ENCODE results near the gene CXCL5. TPM values are rescaled to one million over a fixed set of nuclear protein-coding genes. Genes with fewer than 3 reads are reported as not detected.

CXCL5 gene
- total RNA-seq, 4 donors from 2014 or later: 0.64 TPM; not detected in 3

DNA sequence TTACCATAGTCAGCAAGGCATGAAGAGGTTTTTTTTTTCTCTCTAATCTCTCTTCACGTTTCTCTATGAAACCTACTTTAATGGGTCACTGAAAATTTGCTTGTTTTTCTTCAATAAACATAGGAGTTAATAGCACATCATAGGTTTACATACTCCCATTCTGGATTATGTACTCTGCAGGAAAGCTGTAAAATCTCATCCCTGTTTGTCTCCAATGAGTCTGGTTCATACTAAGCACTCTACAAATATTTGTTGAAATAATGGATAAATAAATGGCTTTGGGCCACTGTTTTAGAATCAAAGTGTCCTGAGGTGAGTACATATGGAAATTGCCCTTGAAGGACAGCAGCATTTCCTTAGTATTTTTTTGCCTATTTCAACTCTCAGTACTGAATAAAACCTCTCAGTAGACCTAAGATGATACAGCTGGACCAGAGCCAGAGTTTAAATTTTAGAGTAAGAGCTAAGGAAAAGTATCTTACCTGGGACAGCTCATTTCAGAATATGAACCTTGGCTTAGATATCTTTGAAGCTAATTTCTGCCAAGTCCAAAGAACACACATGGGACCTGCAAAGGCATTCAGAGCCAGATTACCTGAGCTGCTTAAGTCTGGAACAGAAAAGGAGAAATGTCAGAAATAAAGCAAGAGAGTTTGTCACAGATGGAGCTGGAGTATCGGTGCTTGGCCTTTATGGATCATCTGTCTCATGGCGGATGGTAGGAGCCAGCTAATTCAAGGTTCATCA, 51.1 kb downstream of the CXCL5 start:
- in situ Hi-C loops (cut with MboI; ENCODE audit: low pct_ligation_motif_present in 1 of 4, low pct_unique_long_range_greater_than_20kb in 1 of 4, low sequenced_read_pairs in 3 of 4): no loop called here
- 65 to 71% methylated on average over 3 of the region's 3 CpGs for WGBS, 2 donors (ENCODE audit: low coverage in 1 of 2)
- Histone ChIP-seq H3K27me3 (peaks cover 28% of the 10 kb centered on the region), H3K27ac (no peak overlapping the region), H3K36me3 (no peaks in the 10 kb centered on the region), H3K4me1 (peaks cover 0 to 9% (median 4%) of the 10 kb centered on the region in 4 donors), H3K9me3 (no peaks in the 10 kb centered on the region), H3K4me3 (no peak overlapping the region)
- DNase-seq: no peak
- intact Hi-C loops (cut with DNase I; ENCODE audit: low total_unique reads): no loop called here
- TF ChIP-seq EP300 (IDR thresholded peaks at IDR 0.05; ENCODE audit: low read depth): no peak
- TF ChIP-seq POLR2AphosphoS5 (IDR thresholded peaks at IDR 0.05): no peak
- TF ChIP-seq, protein P1, sequence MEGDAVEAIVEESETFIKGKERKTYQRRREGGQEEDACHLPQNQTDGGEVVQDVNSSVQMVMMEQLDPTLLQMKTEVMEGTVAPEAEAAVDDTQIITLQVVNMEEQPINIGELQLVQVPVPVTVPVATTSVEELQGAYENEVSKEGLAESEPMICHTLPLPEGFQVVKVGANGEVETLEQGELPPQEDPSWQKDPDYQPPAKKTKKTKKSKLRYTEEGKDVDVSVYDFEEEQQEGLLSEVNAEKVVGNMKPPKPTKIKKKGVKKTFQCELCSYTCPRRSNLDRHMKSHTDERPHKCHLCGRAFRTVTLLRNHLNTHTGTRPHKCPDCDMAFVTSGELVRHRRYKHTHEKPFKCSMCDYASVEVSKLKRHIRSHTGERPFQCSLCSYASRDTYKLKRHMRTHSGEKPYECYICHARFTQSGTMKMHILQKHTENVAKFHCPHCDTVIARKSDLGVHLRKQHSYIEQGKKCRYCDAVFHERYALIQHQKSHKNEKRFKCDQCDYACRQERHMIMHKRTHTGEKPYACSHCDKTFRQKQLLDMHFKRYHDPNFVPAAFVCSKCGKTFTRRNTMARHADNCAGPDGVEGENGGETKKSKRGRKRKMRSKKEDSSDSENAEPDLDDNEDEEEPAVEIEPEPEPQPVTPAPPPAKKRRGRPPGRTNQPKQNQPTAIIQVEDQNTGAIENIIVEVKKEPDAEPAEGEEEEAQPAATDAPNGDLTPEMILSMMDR (IDR thresholded peaks at IDR 0.05): no peak
- TF ChIP-seq POLR2A (IDR thresholded peaks at IDR 0.05): no peak

DNA sequence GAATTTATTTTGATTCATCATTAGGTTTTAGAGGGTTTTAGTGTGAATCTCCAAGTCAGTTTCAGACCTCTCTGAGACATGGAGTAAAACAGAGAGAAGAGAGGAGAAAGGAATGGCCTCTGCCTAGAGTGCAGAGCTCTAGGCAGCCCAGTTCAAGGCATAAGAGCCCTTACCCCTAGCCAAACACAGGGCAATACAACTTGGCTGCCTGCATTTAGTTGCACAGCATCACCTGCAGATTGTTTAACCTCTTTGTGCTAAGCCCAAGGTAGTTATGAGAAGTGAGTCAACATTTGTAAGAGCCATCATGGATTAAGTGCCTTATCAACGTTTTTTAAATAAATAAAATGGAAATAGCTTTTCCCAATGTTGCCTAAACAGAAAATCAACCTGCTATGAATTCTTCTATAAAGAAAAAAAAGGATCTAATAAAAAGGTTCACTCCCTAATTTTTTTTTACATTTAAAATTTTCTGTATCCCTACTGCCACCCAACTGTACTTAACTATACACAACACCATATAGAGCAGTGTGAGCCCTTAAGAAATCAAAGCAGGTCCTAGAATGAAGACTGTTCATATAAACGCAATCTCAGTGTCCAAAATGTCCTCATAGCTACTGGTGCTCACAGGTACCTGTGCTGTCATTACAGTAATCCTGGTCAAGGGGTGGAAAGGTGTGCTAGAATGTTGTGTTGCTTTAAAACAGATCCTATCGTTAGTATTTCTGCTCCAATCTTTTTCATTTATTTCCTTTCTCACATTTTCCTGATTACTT, 52.6 kb downstream of the CXCL5 start:
- 56 to 70% methylated on average over 3 of the region's 3 CpGs for WGBS, 2 donors (ENCODE audit: low coverage in 1 of 2)
- no peak for DNase-seq
- Histone ChIP-seq H3K4me3 (no peak overlapping the region), H3K27ac (no peak overlapping the region), H3K9me3 (no peaks in the 10 kb centered on the region), H3K36me3 (no peaks in the 10 kb centered on the region), H3K4me1 (peaks cover 0 to 9% (median 4%) of the 10 kb centered on the region in 4 donors), H3K27me3 (peaks cover 32% of the 10 kb centered on the region)
- in situ Hi-C loops (cut with MboI; ENCODE audit: low pct_ligation_motif_present in 1 of 4, low pct_unique_long_range_greater_than_20kb in 1 of 4, low sequenced_read_pairs in 3 of 4) (no loop called here), intact Hi-C loops (cut with DNase I; ENCODE audit: low total_unique reads) (no loop called here)
- TF ChIP-seq POLR2A (IDR thresholded peaks at IDR 0.05) (no peak), POLR2AphosphoS5 (IDR thresholded peaks at IDR 0.05) (no peak)

Small RNA genes lying within 50 kb of the gene (small RNA-seq; reads per million reads assigned to genes)
- gene RN7SL218P: 0 reads per million in 4 donors

Other genes with a start within 250 kb of the CXCL5 start
- gene CXCL6, start 162.0 kb downstream of the CXCL5 start, total RNA-seq: not detected
- not detected for gene PF4V1, start 145.4 kb downstream of the CXCL5 start, total RNA-seq
- gene CXCL1, start 129.3 kb downstream of the CXCL5 start, total RNA-seq: 10 to 100 TPM in 3 of 4 donors, under 1 TPM in 1; 1.00 to 36.3 (median 15.4) TPM
- not detected for gene PF4, start 16.6 kb downstream of the CXCL5 start, total RNA-seq
- gene PPBP, start 10.5 kb downstream of the CXCL5 start, total RNA-seq: not detected
- 1 to 10 TPM; 1.8 to 5.2 (median 5.1) TPM for gene CXCL3, start 40.0 kb upstream of the CXCL5 start, total RNA-seq
- 10 to 100 TPM in 3 of 4 donors, under 1 TPM in 1; 0.80 to 32.9 (median 17.8) TPM for gene CXCL2, start 100.5 kb upstream of the CXCL5 start, total RNA-seq
- gene MTHFD2L, start 159.4 kb upstream of the CXCL5 start, total RNA-seq: 10 to 100 TPM in 3 of 4 donors, 1 to 10 TPM in 1; 7.6 to 18.1 (median 12.7) TPM